GM12878 (cell line): ENCODE measurements around the gene NSUN7.

Experiments
- TF ChIP-seq, protein P1 (sequence below): fragments of 450-650 bp; IDR thresholded peaks from 2 replicates; pipeline ENCODE4 v1.6.1; 2017; ENCODE audit warnings: mild to moderate bottlenecking, moderate library complexity
- TF ChIP-seq, protein P2 (sequence below): fragments of 450-650 bp; IDR thresholded peaks from 2 replicates; pipeline ENCODE4 v1.6.1; 2018; ENCODE audit warnings: mild to moderate bottlenecking, low read depth, moderate library complexity; ENCODE audit not compliant: partially characterized antibody

DNA sequence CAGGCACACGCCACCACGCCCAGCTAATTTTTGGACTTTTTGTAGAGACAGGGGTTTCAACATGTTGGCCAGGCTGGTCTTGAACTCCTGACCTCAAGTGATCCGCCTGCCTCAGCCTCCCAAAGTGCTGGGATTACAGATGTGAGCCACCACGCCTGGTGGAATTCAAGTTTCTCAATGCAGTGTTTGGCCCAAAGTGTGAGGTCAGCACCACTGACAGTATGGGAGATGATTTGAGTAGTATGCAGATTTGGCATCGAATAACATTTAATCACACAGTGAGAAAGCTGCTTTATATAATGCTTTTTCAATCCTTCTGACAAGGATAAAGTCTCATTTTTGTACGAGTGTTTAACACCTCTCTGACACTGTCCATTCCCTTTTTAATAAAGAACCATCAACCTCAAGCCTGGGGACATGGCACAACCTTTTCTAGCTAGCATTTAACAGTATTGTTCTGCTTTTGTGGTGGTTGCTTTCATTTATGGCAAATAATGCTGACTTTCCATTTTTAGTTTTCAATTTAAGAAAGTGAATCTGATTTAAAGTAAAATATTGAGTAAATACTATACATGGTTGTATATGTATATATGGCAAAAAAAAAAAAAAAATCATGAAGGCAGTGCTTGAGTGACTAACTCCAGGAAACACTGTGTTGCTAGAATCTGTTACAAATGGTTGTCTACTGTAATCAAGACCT, 4.3 kb upstream of the NSUN7 start:
- TF ChIP-seq, protein P1, sequence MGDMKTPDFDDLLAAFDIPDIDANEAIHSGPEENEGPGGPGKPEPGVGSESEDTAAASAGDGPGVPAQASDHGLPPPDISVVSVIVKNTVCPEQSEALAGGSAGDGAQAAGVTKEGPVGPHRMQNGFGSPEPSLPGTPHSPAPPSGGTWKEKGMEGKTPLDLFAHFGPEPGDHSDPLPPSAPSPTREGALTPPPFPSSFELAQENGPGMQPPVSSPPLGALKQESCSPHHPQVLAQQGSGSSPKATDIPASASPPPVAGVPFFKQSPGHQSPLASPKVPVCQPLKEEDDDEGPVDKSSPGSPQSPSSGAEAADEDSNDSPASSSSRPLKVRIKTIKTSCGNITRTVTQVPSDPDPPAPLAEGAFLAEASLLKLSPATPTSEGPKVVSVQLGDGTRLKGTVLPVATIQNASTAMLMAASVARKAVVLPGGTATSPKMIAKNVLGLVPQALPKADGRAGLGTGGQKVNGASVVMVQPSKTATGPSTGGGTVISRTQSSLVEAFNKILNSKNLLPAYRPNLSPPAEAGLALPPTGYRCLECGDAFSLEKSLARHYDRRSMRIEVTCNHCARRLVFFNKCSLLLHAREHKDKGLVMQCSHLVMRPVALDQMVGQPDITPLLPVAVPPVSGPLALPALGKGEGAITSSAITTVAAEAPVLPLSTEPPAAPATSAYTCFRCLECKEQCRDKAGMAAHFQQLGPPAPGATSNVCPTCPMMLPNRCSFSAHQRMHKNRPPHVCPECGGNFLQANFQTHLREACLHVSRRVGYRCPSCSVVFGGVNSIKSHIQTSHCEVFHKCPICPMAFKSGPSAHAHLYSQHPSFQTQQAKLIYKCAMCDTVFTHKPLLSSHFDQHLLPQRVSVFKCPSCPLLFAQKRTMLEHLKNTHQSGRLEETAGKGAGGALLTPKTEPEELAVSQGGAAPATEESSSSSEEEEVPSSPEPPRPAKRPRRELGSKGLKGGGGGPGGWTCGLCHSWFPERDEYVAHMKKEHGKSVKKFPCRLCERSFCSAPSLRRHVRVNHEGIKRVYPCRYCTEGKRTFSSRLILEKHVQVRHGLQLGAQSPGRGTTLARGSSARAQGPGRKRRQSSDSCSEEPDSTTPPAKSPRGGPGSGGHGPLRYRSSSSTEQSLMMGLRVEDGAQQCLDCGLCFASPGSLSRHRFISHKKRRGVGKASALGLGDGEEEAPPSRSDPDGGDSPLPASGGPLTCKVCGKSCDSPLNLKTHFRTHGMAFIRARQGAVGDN, result no peak
- TF ChIP-seq, protein P2, sequence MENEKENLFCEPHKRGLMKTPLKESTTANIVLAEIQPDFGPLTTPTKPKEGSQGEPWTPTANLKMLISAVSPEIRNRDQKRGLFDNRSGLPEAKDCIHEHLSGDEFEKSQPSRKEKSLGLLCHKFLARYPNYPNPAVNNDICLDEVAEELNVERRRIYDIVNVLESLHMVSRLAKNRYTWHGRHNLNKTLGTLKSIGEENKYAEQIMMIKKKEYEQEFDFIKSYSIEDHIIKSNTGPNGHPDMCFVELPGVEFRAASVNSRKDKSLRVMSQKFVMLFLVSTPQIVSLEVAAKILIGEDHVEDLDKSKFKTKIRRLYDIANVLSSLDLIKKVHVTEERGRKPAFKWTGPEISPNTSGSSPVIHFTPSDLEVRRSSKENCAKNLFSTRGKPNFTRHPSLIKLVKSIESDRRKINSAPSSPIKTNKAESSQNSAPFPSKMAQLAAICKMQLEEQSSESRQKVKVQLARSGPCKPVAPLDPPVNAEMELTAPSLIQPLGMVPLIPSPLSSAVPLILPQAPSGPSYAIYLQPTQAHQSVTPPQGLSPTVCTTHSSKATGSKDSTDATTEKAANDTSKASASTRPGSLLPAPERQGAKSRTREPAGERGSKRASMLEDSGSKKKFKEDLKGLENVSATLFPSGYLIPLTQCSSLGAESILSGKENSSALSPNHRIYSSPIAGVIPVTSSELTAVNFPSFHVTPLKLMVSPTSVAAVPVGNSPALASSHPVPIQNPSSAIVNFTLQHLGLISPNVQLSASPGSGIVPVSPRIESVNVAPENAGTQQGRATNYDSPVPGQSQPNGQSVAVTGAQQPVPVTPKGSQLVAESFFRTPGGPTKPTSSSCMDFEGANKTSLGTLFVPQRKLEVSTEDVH, result no peak
